ENCODE data around the gene KIF2A.

DNA sequence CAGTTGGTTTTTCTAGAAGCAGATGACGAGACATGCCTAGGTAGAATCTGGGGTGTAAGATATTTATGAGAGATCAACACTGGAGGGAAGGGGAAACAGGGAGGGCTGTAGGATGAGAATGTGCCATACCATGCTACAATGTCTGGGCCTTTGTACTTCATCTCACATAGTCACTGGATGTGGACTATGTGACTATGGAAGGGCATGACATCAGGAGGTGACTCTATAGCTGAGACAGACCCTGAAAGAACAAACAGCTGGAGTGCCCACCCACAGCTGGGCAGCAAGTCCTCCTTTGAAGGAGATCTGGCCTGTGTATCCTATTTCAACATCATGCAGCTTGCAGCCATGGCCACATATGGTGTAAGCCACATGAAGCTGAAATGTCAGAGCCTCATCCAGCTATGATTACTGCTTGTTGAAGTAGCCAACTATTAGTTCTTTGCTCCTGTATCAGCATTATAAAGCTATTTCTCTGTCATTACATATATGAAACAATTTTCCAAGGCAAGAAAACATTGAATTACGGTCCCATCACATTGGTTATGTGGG lies 46.2 kb upstream of the KIF2A start:
- TF ChIP-seq, protein P1, sequence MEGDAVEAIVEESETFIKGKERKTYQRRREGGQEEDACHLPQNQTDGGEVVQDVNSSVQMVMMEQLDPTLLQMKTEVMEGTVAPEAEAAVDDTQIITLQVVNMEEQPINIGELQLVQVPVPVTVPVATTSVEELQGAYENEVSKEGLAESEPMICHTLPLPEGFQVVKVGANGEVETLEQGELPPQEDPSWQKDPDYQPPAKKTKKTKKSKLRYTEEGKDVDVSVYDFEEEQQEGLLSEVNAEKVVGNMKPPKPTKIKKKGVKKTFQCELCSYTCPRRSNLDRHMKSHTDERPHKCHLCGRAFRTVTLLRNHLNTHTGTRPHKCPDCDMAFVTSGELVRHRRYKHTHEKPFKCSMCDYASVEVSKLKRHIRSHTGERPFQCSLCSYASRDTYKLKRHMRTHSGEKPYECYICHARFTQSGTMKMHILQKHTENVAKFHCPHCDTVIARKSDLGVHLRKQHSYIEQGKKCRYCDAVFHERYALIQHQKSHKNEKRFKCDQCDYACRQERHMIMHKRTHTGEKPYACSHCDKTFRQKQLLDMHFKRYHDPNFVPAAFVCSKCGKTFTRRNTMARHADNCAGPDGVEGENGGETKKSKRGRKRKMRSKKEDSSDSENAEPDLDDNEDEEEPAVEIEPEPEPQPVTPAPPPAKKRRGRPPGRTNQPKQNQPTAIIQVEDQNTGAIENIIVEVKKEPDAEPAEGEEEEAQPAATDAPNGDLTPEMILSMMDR (IDR thresholded peaks at IDR 0.05; ENCODE audit: extremely low read depth in 1 of 2, insufficient read depth in 1 of 2, low read depth in 1 of 2, low read length in 2 of 2): no peak
- TF ChIP-seq MYC (IDR thresholded peaks at IDR 0.05; ENCODE audit: low read depth, low read length): no peak
- no peak for TF ChIP-seq EZH2 (IDR thresholded peaks at IDR 0.05; ENCODE audit: borderline replicate concordance, low read depth, low read length, severe bottlenecking)
- TF ChIP-seq POLR2A (IDR thresholded peaks at IDR 0.05; ENCODE audit: low read depth, low read length): no peak
- TF ChIP-seq POLR2AphosphoS5 (IDR thresholded peaks at IDR 0.05; ENCODE audit: insufficient read depth, low read depth, low read length): no peak
- TF ChIP-seq, protein P2, sequence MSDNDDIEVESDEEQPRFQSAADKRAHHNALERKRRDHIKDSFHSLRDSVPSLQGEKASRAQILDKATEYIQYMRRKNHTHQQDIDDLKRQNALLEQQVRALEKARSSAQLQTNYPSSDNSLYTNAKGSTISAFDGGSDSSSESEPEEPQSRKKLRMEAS (IDR thresholded peaks at IDR 0.05; ENCODE audit: insufficient read depth, insufficient read length): no peak

Measured in endothelial cell of umbilical vein (primary cell).